Coronary artery (tissue), 2 donors: Measurements from ENCODE around the gene KCNQ2.

Source experiments
- DNase-seq: peaks from one replicate; pipeline ENCODE4 v3.0.0-alpha.2; 2017; ENCODE audit warnings: low spot score
- H3K27ac ChIP-seq, 2 donors: fragments of 200-600 bp; sonication (generic); one replicate each; pipeline ENCODE4 v1.5.1; 2016 to 2019
- H3K4me3 ChIP-seq: fragments of 200-600 bp; sonication (generic); 2 replicates; pipeline ENCODE4 v1.5.1; 2016; ENCODE audit warnings: mild to moderate bottlenecking, moderate library complexity
- CTCF ChIP-seq: fragments of 200-600 bp; sonication (generic); IDR thresholded peaks from one replicate; pipeline ENCODE4 v1.5.1; 2019; ENCODE audit warnings: antibody characterized with exemption

KCNQ2 gene

GRCh38 chr20:63411151-63411897, 61.1 kb downstream of the KCNQ2 start:
- no peak for TF ChIP-seq CTCF
- Histone ChIP-seq H3K4me3 (no peak overlapping the region), H3K27ac (no peak overlapping the region)
- DNase-seq: no peak

- Histone ChIP-seq H3K4me3 (no peak overlapping the region), H3K27ac (no peak overlapping the region)
- DNase-seq: no peak
- no peak for TF ChIP-seq CTCF
Measured at GRCh38 chr20:63409834-63410435, 62.5 kb downstream of the KCNQ2 start.

DNA sequence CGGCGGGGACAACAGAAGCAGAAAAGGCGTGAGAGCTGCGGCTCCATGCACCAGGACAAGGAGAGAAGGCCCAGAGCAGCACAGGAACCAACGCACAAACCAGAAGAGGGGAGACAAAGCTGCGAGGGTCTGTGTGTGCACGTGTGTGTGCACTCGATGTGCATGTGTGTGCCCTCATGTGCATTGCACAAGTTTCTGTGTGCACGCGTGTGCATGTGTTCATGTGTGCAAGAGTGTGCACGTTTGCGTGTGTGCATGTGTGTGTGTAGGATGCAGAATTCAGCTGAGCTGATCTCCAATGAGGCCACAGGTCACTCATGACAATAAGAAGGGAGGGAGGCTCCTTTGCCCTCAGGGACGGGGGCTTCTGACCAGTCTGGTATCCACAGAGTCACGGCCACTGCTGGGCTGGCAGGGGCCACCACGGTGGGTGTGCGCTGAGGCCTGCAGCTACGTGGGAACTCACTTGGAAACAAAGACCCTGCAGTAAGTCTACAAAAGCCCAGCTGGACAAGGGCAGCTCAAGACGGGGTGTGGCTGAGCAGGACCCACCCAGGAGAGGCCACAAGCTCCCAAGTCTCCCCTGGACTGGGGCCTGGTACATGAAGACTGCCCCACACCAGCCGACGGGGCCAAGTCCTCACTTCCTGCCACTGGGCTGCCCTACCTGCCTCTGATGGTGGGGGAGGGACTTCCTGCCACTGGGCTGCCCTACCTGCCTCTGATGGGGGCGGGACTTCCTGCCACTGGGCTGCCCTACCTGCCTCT, 63.2 kb downstream of the KCNQ2 start:
- no peak for DNase-seq
- H3K27ac ChIP-seq: no peak overlapping the region
- H3K4me3 ChIP-seq: no peak overlapping the region
- TF ChIP-seq CTCF: no peak

- no peak for DNase-seq
- H3K4me3 ChIP-seq: no peak overlapping the region
- no peak for TF ChIP-seq CTCF
- no peak overlapping the region for H3K27ac ChIP-seq
Measured at GRCh38 chr20:63408684-63409046, 63.8 kb downstream of the KCNQ2 start.

- no peak for TF ChIP-seq CTCF
- DNase-seq: no peak
- Histone ChIP-seq H3K27ac (no peak overlapping the region), H3K4me3 (no peak overlapping the region)
Measured at GRCh38 chr20:63407928-63408683, 64.3 kb downstream of the KCNQ2 start.

GRCh38 chr20:63406617-63407245, 65.7 kb downstream of the KCNQ2 start:
- DNase-seq: no peak
- H3K4me3 ChIP-seq: no peak overlapping the region
- TF ChIP-seq CTCF: no peak
- no peak overlapping the region for H3K27ac ChIP-seq
